Lower leg skin (tissue), 3 donors: ENCODE results near the gene FEZ2.

Experiments used
- CTCF ChIP-seq, 3 donors: fragments of 450-650 bp; IDR thresholded peaks; one replicate each; pipeline ENCODE4 v1.5.1; 2016; ENCODE audit warnings: antibody characterized with exemption in 3 of 3, mild to moderate bottlenecking in 3 of 3, moderate library complexity in 2 of 3
- POLR2A ChIP-seq, 2 donors: fragments of 450-650 bp; IDR thresholded peaks; one replicate each; pipeline ENCODE4 v1.6.1; 2016 to 2017; ENCODE audit warnings: antibody characterized with exemption in 2 of 2, mild to moderate bottlenecking in 1 of 2, moderate library complexity in 1 of 2

- TF ChIP-seq CTCF (IDR thresholded peaks at IDR 0.05): no peak
- TF ChIP-seq POLR2A (IDR thresholded peaks at IDR 0.05): no peak
Measured at GRCh38 chr2:36607947-36608346, 10.0 kb upstream of the FEZ2 start.
